C4-2B (cell line): ENCODE data around the gene LCTL.

ENCODE experiments used
- H3K27ac ChIP-seq: fragments of 450-650 bp; 2 replicates; pipeline ENCODE4 v1.5.1; 2017
- ZFX ChIP-seq: fragments of 450-650 bp; IDR thresholded peaks from 2 replicates; pipeline ENCODE4 v1.6.1; 2017
- TF ChIP-seq, protein P1 (sequence below): fragments of 450-650 bp; conservative IDR thresholded peaks from 2 replicates; pipeline ENCODE4 v1.5.1; 2017; ENCODE audit warnings: mild to moderate bottlenecking

The LCTL gene, protein sequence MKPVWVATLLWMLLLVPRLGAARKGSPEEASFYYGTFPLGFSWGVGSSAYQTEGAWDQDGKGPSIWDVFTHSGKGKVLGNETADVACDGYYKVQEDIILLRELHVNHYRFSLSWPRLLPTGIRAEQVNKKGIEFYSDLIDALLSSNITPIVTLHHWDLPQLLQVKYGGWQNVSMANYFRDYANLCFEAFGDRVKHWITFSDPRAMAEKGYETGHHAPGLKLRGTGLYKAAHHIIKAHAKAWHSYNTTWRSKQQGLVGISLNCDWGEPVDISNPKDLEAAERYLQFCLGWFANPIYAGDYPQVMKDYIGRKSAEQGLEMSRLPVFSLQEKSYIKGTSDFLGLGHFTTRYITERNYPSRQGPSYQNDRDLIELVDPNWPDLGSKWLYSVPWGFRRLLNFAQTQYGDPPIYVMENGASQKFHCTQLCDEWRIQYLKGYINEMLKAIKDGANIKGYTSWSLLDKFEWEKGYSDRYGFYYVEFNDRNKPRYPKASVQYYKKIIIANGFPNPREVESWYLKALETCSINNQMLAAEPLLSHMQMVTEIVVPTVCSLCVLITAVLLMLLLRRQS

DNA sequence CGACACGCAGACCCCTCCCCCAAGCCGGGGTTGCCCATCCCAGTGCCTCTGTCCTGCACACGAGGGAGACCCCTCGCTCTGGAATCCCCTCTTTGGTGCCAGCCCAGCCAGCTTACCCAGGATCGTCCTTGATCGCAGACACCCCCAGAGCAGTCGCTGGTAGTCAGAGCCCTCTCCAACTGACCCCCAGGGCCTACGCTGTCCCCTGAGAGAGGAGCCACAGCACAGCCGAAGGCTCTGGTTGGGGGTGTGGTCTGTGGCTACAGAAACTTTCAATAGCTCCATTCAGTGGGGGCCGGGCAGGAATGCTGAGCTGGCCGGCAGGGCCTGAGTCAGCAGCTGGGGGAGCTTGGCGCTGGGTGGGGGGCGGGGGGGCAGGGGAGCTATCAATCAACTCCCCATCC is at the start of gene LCTL:
LCTL (minus strand) TSS at position 258 of the 404 bp plus-strand sequence. CDS start 633 bp downstream, outside the sequence.
- TF ChIP-seq ZFX, result no peak
- H3K27ac ChIP-seq, result no peak within 1 kb of the TSS; the same call in 1 of the 2 replicates

DNA sequence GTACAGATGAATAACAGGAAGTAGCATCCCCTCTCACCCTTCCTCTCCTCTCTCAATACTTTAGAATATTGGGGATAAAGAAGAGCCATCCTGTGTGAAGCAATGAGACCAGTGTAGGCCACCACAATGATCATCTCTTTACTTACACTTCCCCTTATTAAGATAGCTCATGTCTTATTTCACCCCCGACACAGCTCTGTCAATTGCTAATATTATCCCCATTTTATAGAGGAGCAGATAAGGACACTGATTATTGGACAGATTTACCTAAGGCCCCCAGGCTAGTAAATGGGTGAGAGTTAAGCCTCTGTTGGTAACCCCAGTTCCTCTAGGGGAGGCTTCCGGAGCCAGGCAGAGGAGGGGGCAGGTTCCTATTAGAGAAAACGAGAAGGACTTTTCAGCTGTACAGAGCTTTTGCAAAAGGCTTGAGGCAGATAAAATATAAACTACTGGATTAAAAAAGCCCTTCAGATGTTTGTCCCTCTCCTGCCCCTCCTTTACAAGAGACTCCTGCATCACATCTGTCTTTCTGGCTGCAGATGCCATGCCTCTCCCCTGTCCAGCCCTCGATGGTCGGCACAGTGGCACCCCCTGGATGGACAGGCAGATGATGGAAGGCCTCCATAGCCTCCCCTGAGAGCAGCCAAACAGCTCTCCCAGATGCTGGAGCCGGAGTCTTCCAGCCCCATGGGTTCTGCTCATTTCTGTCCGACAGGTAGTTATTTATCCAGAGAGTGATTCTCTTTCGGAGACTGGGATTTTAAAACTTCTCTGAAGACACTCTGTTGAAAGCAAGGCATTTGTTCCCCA is 49.4 kb upstream of the LCTL start:
- H3K27ac ChIP-seq, result no peak overlapping the region
- no peak for TF ChIP-seq ZFX
- TF ChIP-seq, protein P1, sequence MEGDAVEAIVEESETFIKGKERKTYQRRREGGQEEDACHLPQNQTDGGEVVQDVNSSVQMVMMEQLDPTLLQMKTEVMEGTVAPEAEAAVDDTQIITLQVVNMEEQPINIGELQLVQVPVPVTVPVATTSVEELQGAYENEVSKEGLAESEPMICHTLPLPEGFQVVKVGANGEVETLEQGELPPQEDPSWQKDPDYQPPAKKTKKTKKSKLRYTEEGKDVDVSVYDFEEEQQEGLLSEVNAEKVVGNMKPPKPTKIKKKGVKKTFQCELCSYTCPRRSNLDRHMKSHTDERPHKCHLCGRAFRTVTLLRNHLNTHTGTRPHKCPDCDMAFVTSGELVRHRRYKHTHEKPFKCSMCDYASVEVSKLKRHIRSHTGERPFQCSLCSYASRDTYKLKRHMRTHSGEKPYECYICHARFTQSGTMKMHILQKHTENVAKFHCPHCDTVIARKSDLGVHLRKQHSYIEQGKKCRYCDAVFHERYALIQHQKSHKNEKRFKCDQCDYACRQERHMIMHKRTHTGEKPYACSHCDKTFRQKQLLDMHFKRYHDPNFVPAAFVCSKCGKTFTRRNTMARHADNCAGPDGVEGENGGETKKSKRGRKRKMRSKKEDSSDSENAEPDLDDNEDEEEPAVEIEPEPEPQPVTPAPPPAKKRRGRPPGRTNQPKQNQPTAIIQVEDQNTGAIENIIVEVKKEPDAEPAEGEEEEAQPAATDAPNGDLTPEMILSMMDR, result no peak

DNA sequence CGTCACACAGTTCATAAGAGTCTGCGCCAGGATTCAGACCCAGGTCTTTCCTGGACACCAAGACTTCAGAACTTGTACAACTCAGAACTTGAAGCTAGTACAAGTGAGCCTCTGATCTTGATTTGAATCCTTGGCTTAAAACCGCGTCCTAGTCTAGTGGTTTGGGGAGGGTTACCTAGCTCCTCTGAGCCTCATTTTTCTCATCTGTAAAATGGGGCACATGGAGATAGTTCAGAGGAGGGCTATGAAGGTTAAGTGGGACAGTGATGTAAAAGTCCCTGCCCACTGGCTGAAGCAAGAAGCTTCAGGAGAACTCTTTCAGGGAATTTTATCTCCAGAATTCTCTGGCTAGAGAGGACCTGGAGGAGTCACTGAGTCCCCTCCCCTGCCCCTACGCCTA is 48.7 kb upstream of the LCTL start:
- TF ChIP-seq ZFX, result no peak
- no peak overlapping the region for H3K27ac ChIP-seq

DNA sequence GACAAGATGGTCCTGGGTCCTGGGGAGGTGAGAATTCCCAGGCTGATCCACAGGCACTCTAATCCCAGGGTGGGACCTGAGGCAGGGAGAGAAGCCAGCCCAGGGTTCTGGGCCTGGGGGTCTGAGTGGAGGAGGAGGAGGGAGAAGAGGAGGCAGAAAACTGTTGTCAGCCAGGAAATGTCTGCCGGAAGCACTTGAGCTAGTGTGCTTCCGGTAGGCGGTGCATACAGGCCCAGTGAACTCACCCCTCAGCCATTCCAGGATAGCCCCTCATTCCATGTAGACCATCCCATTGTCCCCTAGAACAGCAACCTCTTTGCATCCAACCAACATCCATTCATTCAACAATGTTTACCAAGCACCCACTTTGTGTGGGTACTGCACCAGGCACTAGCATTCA is 47.9 kb upstream of the LCTL start:
- no peak for TF ChIP-seq ZFX
- TF ChIP-seq, protein P1, result no peak
- no peak overlapping the region for H3K27ac ChIP-seq

DNA sequence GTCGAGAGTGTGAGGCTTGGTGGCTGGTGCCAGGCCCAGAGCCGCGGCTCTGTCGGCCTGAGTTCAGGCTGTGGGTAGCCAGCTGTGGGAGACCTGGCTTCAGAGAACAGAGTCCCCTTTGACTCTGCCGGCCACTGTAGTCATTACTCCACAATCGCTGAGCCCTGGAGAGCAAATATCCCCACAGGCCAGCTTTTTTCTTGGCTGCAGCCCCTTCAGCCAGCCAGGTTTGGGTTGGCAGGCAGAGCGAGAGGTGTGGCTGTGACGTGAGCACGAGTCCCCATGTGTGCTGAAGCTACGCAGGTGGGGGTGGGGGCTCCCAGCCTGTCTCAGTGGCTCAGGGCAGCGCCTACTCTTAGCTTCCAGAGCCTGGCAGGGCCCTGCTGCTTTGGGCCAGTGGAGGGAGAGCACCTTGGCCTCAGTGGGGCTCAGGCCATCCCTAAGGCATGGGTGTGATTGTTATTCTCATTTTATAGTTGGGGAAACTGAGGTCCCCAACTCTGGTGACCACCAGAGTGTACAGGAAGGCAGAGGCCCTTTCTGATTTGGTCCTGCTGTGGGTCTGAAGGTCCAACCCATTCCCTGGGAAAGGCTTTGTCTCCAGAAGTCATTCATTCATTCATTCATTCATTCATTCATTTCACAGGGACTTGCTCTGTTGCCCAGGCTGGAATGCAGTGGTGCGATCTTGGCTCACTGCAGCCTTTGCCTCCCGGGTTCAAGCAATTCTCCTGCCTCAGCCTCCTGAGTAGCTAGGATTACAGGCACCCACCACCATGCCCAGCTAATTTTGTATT is 45.7 kb upstream of the LCTL start:
- TF ChIP-seq, protein P1, result no peak
- TF ChIP-seq ZFX, result no peak
- H3K27ac ChIP-seq, result no peak overlapping the region

DNA sequence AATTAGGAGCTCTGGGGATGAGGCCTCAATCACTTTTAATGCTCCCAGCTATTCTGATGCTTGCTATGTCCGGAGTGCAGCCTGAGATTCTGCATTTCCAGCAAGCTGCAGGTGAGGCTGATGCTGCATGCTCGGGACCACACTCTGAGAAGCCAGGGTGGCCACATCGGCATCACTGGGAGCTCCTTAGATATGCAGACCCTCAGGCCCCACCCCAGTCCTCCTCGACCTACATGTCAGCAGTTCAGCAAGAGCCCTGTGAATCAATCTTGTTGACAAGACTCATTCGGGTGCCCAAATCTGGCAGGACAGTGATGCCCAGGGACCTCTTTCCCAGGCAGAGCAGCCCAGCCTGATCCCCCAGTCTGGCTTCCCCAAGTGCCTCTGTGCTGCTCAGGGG is 44.1 kb upstream of the LCTL start:
- H3K27ac ChIP-seq, result no peak overlapping the region
- TF ChIP-seq ZFX, result no peak
- TF ChIP-seq, protein P1, result no peak

DNA sequence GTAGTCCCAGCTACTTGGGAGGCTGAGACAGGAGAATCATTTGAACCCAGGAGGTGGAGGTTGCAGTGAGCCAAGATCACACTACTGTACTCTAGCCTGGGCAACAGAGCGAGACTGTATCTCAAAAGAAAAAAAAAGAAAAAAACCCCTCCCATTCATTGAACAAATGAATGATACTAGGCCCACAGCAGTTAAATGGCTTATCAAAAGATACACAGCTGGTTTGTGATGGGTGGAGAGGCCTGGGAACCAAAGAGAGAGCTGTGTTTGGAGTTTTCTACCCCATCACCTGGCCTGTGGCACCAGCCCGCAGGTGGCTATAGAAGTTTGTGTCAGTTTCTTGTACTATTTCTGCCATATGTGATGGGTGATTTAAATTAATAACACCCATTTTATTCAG is 43.1 kb upstream of the LCTL start:
- no peak for TF ChIP-seq ZFX
- TF ChIP-seq, protein P1, result no peak
- no peak overlapping the region for H3K27ac ChIP-seq
